RWPE2 (cell line): Measurements from ENCODE around the gene HS3ST2.

Source experiments
- ATAC-seq: fragments of 200-7000 bp; cut with Tn5 transposase; 3 replicates; pipeline ENCODE4 v1.9.1; 2021; ENCODE audit warnings: low read depth
- DNase-seq: peaks from one replicate; pipeline ENCODE4 v3.0.0-alpha.2; 2020; ENCODE audit warnings: low spot score
- H3K27ac ChIP-seq: fragments of 450-650 bp; 2 replicates; pipeline ENCODE4 v1.5.1; 2017; ENCODE audit warnings: mild to moderate bottlenecking; ENCODE audit not compliant: poor library complexity, severe bottlenecking
- H3K27me3 ChIP-seq: fragments of 250-450 bp; sonication (Bioruptor Pico); 2 replicates; pipeline ENCODE4 v1.5.1; 2021; ENCODE audit warnings: mild to moderate bottlenecking, moderate library complexity; ENCODE audit not compliant: insufficient read depth, poor library complexity, severe bottlenecking
- H3K36me3 ChIP-seq: fragments of 250-450 bp; sonication (Bioruptor Pico); 2 replicates; pipeline ENCODE4 v1.5.1; 2020; ENCODE audit warnings: low read depth, mild to moderate bottlenecking, moderate library complexity
- H3K4me1 ChIP-seq: fragments of 250-450 bp; sonication (Bioruptor Pico); 2 replicates; pipeline ENCODE4 v1.5.1; 2021; ENCODE audit warnings: mild to moderate bottlenecking, moderate library complexity; ENCODE audit not compliant: insufficient read depth, poor library complexity, severe bottlenecking
- H3K4me3 ChIP-seq: fragments of 250-450 bp; sonication (Bioruptor Pico); 2 replicates; pipeline ENCODE4 v1.5.1; 2021; ENCODE audit warnings: mild to moderate bottlenecking, moderate library complexity; ENCODE audit not compliant: severe bottlenecking
- H3K9me3 ChIP-seq: fragments of 250-450 bp; sonication (Bioruptor Pico); 2 replicates; pipeline ENCODE4 v1.5.1; 2021; ENCODE audit warnings: mild to moderate bottlenecking, moderate library complexity; ENCODE audit not compliant: severe bottlenecking
- TF ChIP-seq, protein P1 (sequence below): fragments of 450-650 bp; IDR thresholded peaks from one replicate; pipeline ENCODE4 v1.5.1; 2017; ENCODE audit warnings: mild to moderate bottlenecking, moderate library complexity; ENCODE audit not compliant: poor library complexity, severe bottlenecking

HS3ST2 gene

DNA sequence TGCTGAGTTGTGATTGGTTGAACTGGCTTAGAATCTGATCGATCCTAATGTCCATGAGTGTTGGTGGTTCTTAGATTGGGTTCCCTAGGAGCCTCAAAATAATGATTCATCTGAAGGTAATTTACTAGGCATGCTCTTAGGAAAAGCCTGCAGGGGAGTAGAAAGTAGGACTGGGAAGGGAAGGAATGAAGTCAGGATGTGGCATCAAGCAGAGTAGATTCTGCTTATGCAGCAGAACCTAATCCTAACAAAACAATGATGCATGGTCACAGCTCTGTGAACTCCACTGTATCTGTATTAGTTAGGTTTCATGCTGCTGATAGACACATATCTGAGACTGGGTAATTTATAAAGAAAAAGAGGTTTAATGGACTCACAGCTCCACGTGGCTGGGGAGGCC, 132.5 kb downstream of the HS3ST2 start:
- H3K27me3 ChIP-seq: peaks cover 7% of the 10 kb centered on the region
- DNase-seq (no peak), ATAC-seq (peak; percentile 44; the same call in 1 of the 3 replicates)
- no peak overlapping the region for H3K27ac ChIP-seq
- H3K9me3 ChIP-seq: no peaks in the 10 kb centered on the region
- TF ChIP-seq, protein P1, sequence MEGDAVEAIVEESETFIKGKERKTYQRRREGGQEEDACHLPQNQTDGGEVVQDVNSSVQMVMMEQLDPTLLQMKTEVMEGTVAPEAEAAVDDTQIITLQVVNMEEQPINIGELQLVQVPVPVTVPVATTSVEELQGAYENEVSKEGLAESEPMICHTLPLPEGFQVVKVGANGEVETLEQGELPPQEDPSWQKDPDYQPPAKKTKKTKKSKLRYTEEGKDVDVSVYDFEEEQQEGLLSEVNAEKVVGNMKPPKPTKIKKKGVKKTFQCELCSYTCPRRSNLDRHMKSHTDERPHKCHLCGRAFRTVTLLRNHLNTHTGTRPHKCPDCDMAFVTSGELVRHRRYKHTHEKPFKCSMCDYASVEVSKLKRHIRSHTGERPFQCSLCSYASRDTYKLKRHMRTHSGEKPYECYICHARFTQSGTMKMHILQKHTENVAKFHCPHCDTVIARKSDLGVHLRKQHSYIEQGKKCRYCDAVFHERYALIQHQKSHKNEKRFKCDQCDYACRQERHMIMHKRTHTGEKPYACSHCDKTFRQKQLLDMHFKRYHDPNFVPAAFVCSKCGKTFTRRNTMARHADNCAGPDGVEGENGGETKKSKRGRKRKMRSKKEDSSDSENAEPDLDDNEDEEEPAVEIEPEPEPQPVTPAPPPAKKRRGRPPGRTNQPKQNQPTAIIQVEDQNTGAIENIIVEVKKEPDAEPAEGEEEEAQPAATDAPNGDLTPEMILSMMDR: no peak
- H3K36me3 ChIP-seq: no peaks in the 10 kb centered on the region
- H3K4me1 ChIP-seq: no peaks in the 10 kb centered on the region
- no peak overlapping the region for H3K4me3 ChIP-seq

DNA sequence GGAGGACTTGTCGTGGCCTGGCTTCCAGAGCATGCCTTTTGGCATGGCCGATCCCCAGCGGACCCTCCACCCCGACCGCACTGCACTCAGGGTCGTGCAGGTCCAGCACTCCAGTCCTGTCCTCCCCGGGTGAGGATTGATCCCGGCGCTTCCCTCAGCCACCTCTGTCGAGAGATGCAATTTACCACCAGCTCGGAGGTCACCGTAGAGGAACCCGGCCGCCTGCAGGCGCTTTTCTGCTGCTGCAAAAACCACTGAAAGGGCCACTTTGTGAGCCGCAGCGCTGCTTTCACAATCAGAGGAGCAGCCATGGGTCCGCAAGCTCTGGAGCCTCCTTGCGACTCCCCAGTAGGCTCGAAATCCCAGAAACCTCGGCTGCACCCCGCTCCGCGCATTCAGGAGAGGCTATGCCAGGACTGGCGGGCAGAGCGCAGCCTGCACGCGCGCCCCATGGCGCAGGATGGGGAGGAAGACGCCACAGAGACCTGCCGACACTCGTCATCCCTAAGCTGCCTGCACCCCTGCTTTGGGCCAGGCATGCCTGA, 134.2 kb downstream of the HS3ST2 start:
- no peaks in the 10 kb centered on the region for H3K36me3 ChIP-seq
- TF ChIP-seq, protein P1: no peak
- H3K9me3 ChIP-seq: no peaks in the 10 kb centered on the region
- ATAC-seq: peak; percentile 33; the same call in 2 of the 3 replicates
- H3K27me3 ChIP-seq: peaks cover 7% of the 10 kb centered on the region
- no peak overlapping the region for H3K27ac ChIP-seq
- no peak for DNase-seq
- H3K4me1 ChIP-seq: no peaks in the 10 kb centered on the region
- H3K4me3 ChIP-seq: no peak overlapping the region

DNA sequence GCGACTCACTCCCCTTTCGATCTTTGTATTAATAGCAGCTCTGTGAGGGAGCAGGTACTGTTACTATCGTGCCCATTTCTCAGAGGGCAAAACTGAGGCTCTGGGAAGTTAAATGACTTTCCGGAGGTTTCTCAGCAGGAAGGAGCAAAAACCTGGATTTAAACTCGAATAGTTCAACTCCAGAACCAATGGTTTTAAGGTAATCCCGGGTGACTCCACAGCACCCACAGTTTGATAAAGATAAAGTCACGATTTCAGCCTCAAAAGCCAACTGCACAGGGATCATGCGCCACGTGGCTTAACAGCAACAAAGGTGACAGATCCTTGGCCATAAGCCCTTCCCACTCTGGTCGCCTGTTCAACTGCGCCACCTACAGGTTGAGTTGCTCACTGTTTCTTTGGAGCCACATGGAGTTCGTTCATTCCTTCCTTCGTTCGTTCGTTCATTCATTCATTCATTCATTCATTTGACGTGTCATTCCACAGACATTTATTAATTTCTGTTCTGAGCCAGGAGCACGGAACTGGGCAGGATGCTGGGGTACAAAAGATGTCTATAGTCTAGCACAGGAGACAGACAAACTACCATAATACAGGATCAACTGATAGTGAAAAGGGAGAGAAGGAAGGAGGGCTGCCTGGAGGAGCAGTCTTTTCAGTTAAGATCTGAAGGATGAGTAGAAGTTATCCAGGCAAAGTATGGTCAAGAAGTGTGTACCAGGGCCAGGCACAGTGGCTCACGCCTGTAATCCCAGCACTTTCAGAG, 134.8 kb downstream of the HS3ST2 start:
- no peak overlapping the region for H3K27ac ChIP-seq
- H3K36me3 ChIP-seq: no peaks in the 10 kb centered on the region
- no peaks in the 10 kb centered on the region for H3K9me3 ChIP-seq
- no peaks in the 10 kb centered on the region for H3K4me1 ChIP-seq
- no peak for DNase-seq
- TF ChIP-seq, protein P1: peak; percentile 78
- H3K27me3 ChIP-seq: peaks cover 7% of the 10 kb centered on the region
- peak; percentile 74 for ATAC-seq
- H3K4me3 ChIP-seq: no peak overlapping the region

DNA sequence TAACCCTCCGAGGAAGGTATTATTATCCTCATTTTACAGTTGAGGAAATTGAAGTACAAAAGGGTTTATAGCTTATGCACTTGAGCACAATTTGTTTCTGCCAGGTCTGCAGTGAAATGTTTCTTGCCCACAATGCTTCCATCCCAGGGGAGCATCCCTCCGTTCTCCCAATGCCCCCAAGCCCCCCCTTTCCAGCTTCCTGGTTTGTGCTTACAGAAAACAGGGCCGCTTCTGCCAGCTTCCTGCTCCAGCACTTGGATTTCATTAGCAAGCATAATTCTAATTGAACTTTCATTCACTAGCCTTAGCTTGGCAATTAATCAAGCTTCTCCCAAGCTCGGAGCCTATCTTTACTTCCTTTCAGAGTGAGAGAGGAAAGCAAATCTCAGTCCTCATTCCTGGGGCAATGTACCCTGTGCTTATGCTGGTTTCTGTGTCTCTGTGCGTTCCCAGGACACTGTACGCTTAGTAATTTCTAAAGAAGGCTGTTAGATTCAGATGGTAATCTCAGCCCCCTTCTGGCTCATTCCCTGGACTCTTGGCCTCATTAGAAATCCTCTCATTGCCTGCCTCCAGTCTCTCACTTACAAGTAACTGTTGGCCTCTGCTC, 141.6 kb downstream of the HS3ST2 start:
- no peaks in the 10 kb centered on the region for H3K9me3 ChIP-seq
- ATAC-seq (no peak), DNase-seq (no peak)
- H3K27ac ChIP-seq: no peak overlapping the region
- H3K36me3 ChIP-seq: no peaks in the 10 kb centered on the region
- H3K4me3 ChIP-seq: no peak overlapping the region
- no peaks in the 10 kb centered on the region for H3K4me1 ChIP-seq
- peaks cover 17% of the 10 kb centered on the region for H3K27me3 ChIP-seq
- TF ChIP-seq, protein P1: no peak
